OCI-LY7 (cell line): Measurements from ENCODE around the gene KLHL25.

Experiments
- CTCF ChIP-seq: fragments of 200-600 bp; sonication (generic); conservative IDR thresholded peaks from 2 replicates; pipeline ENCODE4 v1.5.1; 2014; ENCODE audit warnings: mild to moderate bottlenecking, antibody characterized with exemption, low read length, moderate library complexity, mixed read lengths
- EZH2phosphoT487 ChIP-seq: fragments of 200-600 bp; sonication (generic); IDR thresholded peaks from 2 replicates; pipeline ENCODE4 v1.6.1; 2018; ENCODE audit warnings: low read depth, borderline replicate concordance, mild to moderate bottlenecking, mixed run types, antibody characterized with exemption, low read length, moderate library complexity, mixed read lengths

GRCh38 chr15:85832394-85832793, 37.7 kb upstream of the KLHL25 start:
- no peak for TF ChIP-seq CTCF
- TF ChIP-seq EZH2phosphoT487, result no peak
